GM12872 (cell line): ENCODE results near the gene RMI1.

ENCODE experiments used
- CTCF ChIP-seq: IDR thresholded peaks from 3 replicates; pipeline ENCODE4 v1.5.1; 2011; ENCODE audit warnings: low read depth, mild to moderate bottlenecking, low read length, moderate library complexity; ENCODE audit not compliant: insufficient read depth

The RMI1 gene

DNA sequence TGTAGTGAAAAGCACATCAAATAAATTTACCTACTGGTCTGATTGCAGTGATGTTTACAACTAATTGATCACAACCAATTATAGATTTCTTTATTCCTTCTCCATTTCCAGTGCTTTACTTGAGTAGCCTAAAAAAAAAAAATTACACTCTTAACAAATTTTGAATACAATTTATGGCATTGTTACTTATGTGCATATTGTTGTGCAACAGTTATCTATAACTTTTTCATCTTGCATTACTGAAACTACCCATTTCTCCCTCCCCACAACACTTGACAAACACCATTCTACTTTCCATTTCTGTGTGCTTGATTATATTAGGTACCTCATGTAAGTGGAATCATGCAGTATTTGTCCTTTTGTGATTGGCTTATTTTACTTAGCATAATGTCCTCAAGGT is 12.3 kb downstream of the RMI1 start:
- no peak for TF ChIP-seq CTCF

DNA sequence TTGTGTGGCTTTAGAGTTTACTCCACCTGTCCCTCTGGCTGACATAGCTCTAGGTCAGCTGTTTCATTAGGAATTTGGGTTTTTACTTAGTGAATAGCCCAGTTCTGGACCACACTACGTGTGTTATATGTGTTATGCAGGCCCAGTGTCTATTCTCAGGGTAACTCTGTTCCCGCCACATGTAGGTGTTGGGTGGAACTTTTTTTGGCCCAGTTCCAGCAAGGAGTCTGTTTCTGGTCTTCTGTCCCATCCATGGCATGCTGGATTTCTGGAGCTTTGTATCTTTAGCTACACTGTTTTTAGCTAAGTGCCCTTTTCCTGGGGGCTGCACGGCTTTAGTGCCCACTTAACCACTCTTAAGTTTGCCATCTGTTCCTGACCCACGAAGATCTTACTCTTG is 15.5 kb downstream of the RMI1 start:
- TF ChIP-seq CTCF = no peak

DNA sequence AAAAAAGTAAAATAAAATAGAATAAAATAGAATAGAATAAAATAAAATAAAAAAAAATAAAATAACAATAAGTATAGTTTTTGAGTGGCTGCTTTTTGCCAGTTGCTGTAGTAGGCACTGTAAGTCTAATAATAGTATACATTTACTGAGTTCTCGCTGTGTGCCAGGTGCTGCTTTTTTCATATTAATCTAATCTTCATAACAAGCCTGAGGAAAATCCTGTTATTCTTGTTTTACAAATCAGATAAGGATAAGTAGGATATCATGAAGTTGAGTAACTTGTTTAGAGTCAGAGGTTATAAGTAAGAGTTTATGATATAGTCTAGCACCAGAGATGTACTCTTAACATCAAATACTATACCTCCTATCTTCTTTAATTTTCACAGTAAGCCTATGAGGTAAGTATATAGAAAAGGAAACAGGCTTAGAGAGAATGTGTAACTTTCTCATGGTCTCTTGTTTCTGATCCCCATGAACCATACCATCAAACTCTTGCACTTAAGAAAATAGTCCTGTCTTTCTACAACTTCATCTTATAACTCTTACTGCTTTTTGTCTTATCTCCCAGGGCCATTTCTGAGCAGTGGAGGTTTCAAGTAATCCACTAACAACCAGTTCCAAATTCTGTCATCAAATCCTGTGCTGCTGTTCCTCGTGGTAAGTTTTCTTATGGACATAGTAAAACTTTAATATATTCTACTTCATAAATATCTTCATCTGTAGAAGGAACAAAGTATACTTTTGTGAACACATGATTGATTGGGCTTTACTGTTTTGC is 18.7 kb downstream of the RMI1 start:
- TF ChIP-seq CTCF = no peak

DNA sequence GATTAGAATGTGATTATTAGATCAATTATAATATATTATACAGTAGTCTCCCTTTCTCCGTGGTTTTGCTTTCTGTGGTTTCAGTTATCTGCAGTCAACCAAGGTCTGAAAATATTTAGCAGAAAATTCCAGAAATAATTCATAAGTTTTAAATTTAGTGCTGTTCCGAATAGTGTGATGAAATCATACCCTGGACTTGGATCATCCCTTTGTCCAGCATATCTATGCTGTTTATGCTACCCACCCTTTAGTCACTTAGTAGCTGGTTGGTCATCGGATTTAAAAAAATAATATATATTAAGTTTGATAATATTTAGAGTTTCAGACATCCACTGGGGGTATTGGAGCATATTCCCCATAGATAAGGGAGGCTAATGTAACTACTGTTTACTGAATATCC is 19.6 kb downstream of the RMI1 start:
- no peak for TF ChIP-seq CTCF

GRCh38 chr9:84001621-84002020 is 21.0 kb downstream of the RMI1 start:
- TF ChIP-seq CTCF = no peak

DNA sequence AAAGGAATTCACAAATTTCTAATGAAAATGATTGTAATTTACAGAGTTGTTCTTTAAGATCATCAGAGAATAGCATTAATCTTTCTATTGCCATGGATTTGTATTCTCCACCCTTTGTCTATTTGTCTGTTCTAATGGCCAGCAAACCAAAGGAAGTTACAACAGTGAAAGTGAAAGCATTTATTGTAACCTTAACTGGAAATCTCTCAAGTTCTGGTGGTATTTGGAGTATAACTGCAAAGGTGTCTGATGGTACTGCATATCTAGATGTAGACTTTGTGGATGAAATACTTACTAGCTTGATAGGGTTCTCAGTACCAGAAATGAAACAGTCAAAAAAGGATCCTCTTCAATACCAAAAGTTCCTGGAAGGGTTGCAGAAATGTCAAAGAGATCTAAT is 21.7 kb downstream of the RMI1 start:
- TF ChIP-seq CTCF = no peak

GRCh38 chr9:84003246-84003645 is 22.6 kb downstream of the RMI1 start:
- no peak for TF ChIP-seq CTCF

DNA sequence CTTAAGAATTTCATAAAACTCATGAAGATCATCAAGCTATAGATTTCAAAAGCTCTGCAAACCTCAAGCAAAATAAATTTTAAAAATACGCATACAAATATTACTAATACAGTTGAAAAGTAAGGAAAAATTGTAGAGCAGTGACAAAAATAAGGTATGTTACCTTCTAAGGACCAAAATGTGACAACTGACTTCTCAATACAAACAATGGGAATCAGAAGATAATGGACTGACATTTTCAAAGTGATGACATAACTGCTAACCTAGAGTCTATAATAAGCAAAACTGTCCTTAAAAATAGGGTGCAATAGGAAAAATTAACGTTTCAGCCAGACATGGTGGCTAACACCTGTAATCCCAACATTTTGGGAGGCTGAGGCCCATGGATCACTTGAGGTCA is 27.1 kb downstream of the RMI1 start:
- TF ChIP-seq CTCF = no peak
